Gastroesophageal sphincter (tissue), 3 donors: Measurements from ENCODE around the gene SMCHD1.

Source experiments
- CTCF ChIP-seq, 4 experiments: fragments of 200-600 bp in 2 of 4; fragments of 450-650 bp in 2 of 4; sonication (generic) in 1 of 4; IDR thresholded peaks; one replicate each; pipeline ENCODE4 v1.5.1; 2017 to 2019; ENCODE audit warnings: antibody characterized with exemption in 4 of 4, mild to moderate bottlenecking in 2 of 4, moderate library complexity in 2 of 4
- POLR2A ChIP-seq, 2 donors: fragments of 450-650 bp; IDR thresholded peaks; one replicate each; pipeline ENCODE4 v1.6.1; 2017; ENCODE audit warnings: antibody characterized with exemption in 2 of 2, mild to moderate bottlenecking in 2 of 2, moderate library complexity in 1 of 2

DNA sequence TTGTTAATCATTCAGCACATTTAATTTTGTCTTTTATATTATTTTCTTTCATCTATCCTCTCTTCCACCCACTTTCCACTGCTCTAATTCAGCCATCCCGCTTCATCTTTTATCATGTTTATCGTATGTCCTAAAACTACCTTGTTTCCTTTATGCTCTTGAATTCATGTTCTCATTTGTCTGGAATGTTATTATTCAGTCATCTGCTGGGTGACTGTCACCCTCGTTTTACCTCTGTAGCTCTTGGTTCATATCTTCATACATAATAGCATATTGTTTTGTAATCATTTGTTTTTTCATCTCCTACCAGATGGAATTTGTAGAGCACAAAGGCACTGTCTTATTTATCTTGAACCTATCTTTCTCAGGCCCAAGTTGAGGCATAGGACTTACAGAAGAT, 37.0 kb downstream of the SMCHD1 start:
- TF ChIP-seq CTCF (IDR thresholded peaks at IDR 0.05) (no peak), POLR2A (IDR thresholded peaks at IDR 0.05) (no peak)
